Coronary artery (tissue), 2 donors: ENCODE measurements around the gene PRPSAP1.

ENCODE experiments used
- DNase-seq: peaks from one replicate; pipeline ENCODE4 v3.0.0-alpha.2; 2017; ENCODE audit warnings: low spot score
- H3K27ac ChIP-seq, 2 donors: fragments of 200-600 bp; sonication (generic); one replicate each; pipeline ENCODE4 v1.5.1; 2016 to 2019
- H3K4me3 ChIP-seq: fragments of 200-600 bp; sonication (generic); 2 replicates; pipeline ENCODE4 v1.5.1; 2016; ENCODE audit warnings: mild to moderate bottlenecking, moderate library complexity
- TF ChIP-seq, protein P1 (sequence below): fragments of 200-600 bp; sonication (generic); IDR thresholded peaks from one replicate; pipeline ENCODE4 v1.5.1; 2019; ENCODE audit warnings: antibody characterized with exemption

PRPSAP1 gene

DNA sequence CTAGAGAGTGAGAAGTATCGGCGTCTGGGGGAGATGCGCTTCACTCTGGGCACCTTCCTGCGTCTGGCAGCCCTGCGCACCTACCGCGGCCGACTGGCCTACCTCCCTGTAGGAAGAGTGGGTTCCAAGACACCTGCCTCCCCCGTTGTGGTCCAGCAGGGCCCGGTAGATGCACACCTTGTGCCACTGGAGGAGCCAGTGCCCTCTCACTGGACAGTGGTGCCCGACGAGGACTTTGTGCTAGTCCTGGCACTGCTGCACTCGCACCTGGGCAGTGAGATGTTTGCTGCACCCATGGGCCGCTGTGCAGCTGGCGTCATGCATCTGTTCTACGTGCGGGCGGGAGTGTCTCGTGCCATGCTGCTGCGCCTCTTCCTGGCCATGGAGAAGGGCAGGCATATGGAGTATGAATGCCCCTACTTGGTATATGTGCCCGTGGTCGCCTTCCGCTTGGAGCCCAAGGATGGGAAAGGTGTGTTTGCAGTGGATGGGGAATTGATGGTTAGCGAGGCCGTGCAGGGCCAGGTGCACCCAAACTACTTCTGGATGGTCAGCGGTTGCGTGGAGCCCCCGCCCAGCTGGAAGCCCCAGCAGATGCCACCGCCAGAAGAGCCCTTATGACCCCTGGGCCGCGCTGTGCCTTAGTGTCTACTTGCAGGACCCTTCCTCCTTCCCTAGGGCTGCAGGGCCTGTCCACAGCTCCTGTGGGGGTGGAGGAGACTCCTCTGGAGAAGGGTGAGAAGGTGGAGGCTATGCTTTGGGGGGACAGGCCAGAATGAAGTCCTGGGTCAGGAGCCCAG is 33.5 kb upstream of the PRPSAP1 start:
- TF ChIP-seq, protein P1, sequence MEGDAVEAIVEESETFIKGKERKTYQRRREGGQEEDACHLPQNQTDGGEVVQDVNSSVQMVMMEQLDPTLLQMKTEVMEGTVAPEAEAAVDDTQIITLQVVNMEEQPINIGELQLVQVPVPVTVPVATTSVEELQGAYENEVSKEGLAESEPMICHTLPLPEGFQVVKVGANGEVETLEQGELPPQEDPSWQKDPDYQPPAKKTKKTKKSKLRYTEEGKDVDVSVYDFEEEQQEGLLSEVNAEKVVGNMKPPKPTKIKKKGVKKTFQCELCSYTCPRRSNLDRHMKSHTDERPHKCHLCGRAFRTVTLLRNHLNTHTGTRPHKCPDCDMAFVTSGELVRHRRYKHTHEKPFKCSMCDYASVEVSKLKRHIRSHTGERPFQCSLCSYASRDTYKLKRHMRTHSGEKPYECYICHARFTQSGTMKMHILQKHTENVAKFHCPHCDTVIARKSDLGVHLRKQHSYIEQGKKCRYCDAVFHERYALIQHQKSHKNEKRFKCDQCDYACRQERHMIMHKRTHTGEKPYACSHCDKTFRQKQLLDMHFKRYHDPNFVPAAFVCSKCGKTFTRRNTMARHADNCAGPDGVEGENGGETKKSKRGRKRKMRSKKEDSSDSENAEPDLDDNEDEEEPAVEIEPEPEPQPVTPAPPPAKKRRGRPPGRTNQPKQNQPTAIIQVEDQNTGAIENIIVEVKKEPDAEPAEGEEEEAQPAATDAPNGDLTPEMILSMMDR: no peak
- Histone ChIP-seq H3K4me3 (no peak overlapping the region), H3K27ac (no peak overlapping the region)
- DNase-seq: no peak

- TF ChIP-seq, protein P1: peak; percentile 84
- Histone ChIP-seq H3K27ac (peak overlapping the region in 1 of 2 donors; percentile 94), H3K4me3 (peak overlapping the region; percentile 83)
- DNase-seq: no peak
These were observed 32.4 kb upstream of the PRPSAP1 start for GRCh38 chr17:76385892-76386786.

DNA sequence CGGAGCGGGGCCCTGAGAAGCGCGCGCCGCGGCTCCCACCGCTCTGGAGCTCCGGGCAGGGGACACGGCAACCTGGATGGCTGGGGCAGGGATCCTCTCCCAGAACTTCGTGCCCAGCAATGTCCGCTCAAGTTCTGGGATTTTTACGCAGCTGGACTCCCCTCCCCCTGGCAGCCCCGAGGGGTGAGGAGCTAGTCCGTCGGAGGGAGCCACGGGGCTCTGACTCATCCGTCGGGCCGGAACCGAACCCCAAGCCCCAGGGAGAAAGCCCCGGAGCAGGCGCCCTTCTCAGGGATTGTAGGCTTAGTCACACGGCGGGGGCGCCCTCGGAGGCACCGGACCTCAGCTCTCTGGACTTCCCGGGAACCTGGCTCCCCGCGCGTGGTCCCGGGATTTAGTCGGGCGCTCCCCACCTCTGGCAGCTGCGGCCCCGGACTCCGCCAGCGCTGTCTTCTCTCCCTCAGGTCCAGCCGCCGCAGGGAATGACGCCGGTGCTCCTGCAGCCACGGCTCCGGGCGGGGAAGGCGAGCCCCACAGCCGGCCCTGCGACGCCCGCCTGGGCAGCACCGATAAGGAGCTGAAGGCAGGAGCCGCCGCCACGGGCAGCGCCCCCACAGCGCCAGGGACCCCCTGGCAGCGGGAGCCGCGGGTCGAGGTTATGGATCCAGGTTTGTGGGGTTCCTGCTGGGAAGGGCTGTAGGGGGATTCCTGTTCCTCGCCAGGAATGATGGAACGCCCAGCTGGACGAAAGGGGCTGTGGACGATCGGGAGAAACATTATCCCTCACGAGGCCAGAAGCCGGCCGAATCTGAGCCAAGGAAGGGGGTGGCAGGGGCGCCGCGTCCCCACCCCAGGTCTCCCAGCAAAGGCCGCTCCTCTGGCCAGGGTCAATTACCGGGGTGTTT is 31.5 kb upstream of the PRPSAP1 start:
- Histone ChIP-seq H3K27ac (peak overlapping the region; percentile 72 to 94), H3K4me3 (peak overlapping the region; percentile 83)
- DNase-seq: no peak
- TF ChIP-seq, protein P1: no peak

DNA sequence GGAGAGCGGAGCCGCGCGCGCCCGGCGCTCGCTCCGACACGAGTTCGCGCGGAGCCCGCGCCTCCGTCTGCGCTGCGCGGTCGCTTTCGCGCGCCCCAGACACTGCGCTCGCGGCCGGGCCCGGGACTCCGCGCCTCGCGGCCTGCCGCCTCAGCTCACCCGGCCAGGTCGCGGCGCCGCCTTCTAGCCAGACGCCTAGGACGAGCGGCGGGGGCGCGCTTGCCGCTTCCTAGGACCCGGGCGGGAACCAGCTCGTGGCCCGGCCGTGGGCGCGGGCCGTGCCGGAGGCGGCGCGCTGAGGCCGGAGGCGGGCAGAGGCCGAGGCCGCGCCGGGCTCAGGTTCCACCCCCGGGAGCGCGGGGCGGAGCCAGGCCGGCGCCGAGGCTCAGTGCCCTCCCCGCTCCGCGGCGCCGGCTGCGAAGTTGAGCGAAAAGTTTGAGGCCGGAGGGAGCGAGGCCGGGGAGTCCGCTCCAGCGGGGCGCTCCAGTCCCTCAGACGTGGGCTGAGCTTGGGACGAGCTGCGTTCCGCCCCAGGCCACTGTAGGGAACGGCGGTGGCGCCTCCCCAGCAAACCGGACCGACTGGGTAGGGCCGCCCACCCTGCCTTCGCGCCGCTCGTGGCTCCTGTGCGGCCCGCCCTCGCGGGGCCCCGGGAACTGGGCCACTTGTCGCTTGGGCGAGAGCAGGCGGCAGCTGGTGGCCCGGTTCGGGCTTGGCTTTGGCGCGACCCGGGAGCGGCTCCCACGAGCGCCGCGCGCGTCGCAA is 30.7 kb upstream of the PRPSAP1 start, which contains the start of gene SPHK1:
Gene SPHK1 (plus strand): TSS at position 388 of the 765 bp plus-strand sequence. CDS start 1,036 bp downstream, outside the sequence.
- Histone ChIP-seq H3K27ac (peak within 1 kb of the TSS; percentile 72 to 94), H3K4me3 (peak within 1 kb of the TSS; percentile 83)
- DNase-seq: no peak
- TF ChIP-seq, protein P1: no peak

DNA sequence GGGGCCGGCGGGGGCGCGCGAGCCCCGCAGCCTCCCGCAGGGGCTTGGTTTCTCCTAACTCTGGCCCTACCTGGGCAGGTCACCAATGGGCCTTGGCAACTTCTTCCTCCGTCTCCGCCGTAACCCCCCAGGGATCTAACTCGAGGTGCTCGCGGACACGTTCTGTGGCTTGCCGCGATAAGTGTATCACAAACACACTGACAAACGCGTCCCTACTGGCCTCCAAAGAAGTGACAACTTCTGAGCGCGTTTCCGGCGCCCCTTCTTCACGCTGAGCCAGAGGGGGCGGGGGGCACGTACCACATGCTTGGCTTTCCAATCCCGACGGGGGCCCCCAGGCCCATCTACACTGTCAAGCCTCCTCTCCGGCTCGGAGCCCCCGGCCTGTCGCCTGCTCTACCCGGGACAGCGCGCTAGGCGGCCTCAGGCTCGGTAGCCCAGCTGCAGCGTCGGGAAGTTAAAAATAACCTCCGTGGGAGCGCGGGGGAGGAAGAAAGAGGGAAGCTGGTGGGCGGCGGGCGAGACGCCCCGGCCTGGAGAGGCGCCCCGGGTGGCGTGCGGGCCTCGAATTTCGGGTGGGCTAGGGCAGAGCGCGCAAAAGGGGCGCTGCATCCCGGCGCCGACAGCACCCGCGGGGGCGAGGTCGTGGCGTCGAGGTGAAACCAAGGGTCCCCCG is 30.0 kb upstream of the PRPSAP1 start:
- TF ChIP-seq, protein P1: peak; percentile 26
- no peak for DNase-seq
- Histone ChIP-seq H3K27ac (peak overlapping the region; percentile 72 to 94), H3K4me3 (peak overlapping the region; percentile 83)
